GM18508 (cell line): ENCODE measurements around the gene CACNA2D1.

Experiments
- ATAC-seq: cut with Tn5 transposase; IDR thresholded peaks from one replicate; pipeline ENCODE4 v1.9.1; 2021; ENCODE audit warnings: moderate number of reproducible peaks; ENCODE audit not compliant: insufficient read depth, unreplicated experiment

Gene CACNA2D1

DNA sequence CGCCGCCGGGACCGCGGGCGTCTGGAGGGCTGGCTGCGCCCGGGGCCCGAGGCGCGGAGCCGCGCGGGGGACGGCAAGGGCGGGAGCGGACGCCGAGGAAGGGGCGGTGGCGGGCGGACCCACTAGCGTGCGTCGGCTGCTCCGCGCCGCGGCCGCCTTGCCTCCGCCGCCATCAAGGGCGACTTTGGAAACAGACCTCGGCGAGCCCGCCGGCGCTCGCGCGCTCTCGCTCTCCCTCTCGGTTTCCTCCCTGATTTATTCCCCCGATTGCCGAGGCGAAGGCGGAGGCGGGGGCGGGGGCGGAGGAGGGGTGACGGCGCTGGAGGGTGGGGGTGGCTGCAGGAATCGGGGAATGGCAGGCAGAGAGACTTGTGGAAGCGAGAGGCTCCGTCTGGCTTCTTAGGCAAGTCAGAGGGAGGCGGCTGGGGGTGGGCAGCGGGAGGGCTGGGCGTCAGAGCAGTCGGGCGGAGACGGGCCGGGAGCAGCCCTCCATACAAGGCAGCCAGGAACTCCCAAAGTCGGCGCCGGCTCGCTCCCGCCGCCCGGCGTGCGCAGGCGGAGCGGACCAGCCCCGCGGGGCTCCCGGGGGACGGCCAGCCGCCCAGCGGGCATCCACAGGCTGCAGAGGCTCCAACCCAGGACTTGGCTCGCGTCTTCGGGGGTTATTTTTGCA is at the start of gene CACNA2D1:
Gene CACNA2D1, minus strand, starts transcription at position 231 of the 673 bp plus-strand sequence.
- ATAC-seq: no peak

DNA sequence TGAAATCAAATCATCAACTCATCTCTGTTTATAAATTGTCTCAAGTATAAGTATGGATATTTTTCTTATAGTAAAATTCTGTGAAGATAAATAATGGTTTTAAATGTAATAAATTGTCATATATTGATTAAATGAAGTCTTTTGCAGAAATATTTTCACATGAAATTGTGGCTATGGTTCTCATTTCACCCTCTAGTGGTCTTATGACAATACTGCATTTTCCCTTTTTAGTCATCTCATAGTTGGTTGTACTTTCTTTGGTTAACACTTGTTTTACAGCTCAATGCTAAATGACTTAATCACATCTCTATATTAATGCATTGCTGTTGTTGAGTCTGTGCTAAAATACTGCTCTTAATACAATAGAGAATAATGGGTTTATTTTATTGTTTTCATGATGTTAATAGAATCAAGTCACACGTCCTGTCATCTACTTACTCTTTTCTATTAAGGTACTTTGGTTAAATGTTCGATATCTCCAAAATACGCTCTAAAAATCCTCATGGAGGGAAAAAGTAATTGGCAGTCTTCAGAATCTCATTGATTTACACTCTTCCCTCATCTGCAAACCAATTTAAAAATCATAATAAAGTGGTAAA is 38.0 kb upstream of the CACNA2D1 start:
- ATAC-seq: peak; percentile 83

DNA sequence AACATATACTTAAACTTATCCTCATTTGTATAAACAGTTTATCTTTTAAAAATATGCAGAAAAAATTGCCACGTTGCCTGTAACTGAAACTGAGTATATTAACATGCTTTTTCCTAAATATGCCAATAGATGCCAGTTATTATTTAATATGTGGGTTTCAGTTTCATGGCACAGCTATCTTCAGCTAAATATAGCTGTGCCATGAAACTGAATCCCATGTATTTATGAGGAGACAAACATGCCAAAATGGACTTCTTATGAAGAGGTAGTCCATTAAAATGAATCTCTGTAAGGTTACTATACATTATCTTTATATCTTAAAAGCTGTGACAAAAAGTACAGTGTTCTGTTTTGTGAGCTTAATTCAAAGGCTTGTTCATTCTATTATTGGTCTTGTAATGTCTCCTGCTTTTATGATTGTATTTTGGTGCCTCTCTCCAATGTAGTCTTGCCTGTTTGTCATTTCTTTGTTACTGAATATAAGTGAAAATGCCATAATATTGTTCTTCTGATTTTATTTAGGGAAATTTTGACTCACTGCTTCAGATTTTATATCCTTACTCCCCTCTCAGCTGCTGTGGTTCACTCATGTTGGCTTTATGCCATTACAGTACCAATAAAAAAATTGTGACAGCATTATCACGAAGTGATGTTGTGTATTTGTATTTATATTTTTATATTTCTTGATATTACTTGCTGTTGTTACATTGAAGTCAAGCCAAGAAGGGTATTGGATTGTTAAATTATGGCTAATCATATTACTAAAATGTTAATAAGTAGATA is 34.3 kb upstream of the CACNA2D1 start:
- no peak for ATAC-seq

DNA sequence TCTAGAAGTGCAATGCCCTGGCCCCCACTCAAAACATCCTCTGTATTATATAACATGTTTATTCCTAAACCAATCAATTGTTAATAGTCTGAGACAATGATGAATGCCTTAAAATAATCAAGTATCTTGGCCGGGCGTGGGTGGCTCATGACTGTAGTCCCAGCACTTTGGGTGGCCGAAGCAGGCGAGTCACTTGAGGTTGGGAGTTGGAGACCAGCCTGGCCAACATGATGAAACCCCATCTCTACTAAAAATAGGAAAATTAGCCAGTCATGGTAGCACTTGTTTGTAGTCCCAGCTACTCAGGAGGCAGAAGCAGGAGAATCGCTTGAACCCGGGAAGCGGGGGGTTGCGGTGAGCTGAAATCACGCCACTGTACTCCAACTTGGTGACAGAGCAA is 29.4 kb upstream of the CACNA2D1 start:
- no peak for ATAC-seq

DNA sequence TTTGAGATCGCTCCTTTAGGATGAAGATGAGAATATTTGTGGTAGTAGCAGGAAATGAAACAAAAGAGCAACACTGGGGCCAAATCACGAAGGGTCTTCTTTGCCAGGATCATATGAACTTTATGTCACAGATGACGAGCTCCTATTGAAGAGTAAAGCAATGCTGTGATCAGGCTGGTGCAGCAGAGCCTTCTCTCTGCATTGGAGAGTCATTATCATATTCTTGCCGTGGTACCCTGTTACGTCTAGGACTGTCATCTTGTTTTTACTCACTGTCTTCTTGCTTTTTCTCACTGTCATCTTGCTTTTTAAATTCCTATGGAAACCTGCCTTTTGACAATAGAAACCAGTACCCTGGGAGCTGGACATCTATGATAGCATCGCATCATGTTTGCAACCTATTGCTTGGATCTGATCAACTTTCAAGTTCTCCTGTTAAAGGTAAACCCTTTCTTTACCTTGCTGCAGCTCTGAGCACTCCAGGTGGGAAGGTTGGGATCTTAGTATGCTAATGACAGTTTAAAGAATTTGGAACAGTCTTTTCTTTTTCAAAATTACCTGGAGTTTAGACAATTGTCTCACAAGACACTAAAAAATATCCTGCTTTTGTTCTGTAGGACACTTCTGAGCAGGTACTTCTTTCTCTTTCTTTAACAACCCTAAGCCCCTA is 27.9 kb upstream of the CACNA2D1 start:
- ATAC-seq: no peak

DNA sequence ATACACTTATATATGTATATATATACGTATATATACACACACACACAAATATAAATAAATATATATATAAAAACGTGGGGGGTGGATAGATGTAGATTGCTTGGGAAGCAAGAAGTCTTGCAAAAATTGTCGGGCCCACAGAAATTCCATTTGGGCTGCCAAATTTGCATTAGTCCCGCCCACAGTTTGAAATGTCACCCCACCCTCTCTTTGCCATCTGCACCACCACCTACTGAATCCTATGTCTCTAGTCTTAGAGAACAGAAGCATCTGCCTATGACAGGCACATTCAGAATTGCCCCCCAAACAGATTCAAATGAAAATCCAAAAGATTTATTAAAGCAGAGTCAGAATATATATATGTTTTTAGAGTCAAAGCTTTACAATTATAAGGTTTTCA is 25.6 kb upstream of the CACNA2D1 start:
- no peak for ATAC-seq

DNA sequence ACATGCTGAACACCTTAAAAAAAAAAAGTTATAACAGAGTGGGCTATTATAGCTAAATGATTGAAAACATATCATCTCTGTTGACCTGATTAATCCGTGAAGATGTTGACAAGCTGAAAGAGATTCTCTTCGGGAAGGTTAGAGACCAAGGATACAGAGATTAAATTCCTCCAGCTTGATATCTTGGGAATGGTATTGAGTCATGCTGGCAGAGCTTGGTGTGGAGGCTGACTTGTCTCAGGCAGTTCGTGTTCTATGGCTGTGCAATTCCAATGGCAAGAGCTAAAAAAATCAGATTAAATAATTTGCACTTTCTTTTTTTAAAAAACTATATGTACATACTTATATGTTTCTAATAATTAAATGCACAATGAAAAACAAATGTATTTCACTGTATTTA is 24.9 kb upstream of the CACNA2D1 start:
- no peak for ATAC-seq

DNA sequence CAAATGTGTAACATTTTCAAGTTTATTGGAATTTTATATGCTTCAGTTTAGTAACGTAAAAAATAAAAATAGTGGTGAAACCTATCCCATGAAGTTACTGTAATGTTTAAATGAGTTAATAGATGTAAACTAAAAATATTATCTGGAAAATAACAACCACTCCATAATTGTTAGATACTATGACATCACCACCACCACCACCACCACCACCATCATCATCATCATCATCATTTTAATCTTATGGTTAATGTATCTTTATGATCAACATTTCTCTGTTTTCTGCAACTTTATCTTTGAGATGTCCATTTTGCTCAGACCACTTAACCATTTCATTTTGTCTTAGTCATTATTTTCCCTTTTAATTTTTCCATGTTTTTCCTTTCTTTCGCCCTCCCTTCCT is 23.4 kb upstream of the CACNA2D1 start:
- no peak for ATAC-seq

DNA sequence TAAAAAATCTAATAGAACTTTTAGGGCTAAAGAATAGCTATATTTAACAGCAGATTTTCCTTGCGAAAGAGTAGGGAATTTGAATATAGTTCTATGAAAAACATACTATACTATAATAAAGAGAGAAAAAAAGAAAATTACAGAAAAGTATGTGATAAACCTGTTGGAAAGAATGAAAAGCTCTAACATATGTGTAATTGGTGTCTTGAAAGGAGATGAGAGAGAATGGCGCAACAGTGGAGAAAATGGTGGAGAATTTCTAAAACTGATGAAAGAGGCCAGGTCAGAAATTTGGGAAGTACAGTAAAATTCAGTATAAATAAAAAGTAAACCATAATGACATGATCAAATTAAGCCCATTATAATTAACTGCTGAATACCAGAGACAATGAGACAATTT is 20.8 kb upstream of the CACNA2D1 start:
- ATAC-seq: no peak

DNA sequence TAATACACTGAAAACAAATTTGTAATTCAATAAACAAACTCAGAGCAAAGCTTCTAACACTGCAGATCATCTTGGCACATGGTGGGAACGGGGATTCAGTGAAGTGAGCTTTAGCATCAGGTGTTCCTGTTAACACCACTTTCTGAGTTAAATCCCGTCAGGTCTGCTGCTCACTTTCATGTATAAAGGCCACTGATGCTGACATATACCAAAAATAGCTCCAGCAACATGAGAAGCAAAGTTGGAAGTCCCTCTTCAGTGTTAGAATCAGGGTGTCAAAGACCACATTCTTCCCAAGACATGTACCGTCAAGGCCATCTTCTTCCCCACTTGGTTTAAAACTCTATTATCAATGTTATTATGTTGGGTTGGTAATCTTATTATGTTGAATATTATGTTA is 11.7 kb upstream of the CACNA2D1 start:
- ATAC-seq: no peak

DNA sequence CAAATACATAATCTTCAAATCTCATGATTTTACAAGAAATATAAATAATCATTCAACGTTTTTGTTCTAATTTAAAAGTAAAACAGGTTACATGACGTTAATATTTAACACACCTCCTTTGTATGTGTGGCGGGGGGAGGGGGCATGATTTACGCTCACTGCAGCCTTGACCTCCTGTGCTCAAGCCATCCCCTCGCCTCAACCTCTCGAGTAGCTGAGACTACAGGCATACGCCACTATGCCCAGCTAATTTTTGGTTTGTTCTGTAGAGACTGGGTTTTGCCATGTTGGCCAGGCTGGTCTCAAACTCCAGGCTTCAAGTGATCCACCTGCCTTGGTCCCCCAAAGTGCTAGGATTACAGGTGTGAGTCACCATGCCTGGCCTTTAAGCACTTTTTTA is 7.2 kb upstream of the CACNA2D1 start:
- no peak for ATAC-seq

DNA sequence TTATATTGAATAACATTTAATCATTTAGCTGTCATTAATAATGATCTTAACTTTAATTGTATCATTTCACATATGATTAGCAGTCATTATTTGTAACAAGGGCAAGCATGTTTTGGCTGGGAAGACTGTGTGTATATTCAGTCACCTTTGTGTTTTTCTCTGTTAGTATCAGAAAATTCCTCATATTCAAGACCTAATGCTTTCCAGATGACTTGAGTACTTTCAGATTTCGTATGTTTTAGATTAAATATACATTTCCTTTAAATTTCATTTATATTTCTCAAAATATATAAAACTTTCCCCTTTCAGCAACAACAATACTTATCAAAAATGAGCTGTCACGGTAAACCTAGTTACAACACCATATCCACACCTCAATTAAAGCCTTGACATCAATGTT is 6.3 kb upstream of the CACNA2D1 start:
- no peak for ATAC-seq

DNA sequence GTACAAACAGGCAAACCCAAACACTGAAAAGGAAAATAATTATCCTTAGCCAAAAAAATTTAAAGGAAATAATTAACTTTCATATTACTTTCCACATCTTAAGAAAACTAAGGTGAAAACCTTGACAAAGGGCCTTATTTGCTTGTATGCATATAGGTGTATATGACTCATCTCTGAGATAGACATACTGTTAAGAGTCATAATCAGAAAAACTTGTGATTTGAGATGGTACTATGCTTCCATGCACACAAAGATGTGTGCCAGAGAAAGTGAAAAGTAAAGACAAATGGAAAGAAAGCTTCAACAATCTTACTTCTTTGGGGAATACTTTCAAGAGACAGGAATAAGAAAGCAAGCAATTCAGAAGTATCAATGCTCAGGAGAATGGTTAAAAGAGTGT is 3.3 kb upstream of the CACNA2D1 start:
- ATAC-seq: no peak

DNA sequence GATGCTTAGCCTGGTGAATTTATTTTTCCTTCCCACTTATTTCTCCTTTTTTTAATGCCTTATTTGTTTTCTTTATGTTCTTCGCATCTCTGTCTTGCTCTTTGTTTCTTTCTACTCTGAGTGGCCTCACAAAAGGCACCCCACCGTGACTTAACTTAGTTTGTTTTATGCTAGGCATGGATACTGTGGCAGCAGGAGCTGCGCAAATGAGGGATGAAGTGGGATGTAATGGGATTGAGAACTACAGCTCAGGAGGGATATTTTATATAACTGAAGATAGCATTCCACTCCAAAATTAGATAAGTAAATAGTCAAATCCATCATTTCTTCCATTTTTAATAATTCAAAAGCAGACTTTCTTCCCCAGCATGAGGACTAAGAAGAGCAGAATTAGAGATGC is 1.7 kb upstream of the CACNA2D1 start:
- no peak for ATAC-seq

DNA sequence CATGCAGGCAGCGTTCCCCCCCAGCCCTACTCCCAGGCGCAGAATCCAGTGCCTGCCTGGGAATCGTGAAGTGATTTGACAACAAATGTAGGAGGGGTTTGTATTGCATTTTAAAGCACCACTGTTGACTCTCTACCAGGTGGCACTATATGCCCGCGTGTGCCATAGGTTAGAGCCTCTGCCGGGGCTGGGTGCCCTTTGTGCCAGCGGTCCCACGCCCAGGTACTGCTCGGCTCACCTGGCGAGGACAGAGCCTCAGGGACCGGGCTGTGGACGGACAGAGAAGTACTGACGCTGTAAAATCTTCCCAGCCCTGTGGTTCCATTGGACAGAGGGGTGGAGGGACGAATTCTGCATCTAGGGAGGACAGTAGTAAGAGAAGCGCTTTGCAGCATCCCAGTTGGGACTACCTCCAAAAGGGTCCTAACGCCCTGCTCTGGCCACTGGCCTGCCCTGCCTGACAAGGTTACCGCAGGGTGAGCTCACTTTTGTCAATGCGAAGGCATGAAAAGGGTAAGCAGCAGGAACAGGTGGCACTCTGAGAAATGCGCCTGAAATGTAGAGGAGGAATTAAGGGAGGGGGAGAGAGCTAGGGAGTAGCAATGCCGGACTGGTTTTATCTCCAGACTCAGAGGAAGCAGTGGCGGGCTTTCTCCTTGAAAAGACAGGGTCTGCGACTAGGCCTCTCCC is 788 bp upstream of the CACNA2D1 start:
- no peak for ATAC-seq

DNA sequence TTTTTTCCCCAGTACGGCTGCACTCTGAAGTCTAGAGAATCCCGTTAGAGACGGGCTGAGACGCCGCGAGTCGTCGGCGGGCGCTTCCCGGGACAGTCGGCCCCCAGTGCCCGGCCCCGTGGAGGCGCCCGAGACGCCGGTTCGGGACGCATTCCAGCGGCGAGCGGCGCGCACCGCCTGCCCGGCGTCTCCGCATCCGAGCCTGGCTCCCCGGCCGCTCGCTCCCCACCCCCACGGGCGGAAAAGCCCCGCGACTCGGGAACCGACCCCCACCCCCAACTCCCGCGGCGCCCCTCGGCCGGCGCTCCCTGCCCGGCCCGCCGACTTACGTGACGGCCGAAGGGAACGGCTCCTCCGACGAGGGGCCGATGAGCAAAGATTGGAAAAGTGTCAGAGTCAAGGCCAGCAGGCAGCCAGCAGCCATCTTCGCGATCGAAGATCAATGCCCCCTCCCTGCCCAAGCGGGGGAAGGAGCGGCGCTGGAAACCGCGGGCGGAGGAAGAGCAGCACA is 486 bp downstream of the CACNA2D1 start:
- ATAC-seq: no peak

DNA sequence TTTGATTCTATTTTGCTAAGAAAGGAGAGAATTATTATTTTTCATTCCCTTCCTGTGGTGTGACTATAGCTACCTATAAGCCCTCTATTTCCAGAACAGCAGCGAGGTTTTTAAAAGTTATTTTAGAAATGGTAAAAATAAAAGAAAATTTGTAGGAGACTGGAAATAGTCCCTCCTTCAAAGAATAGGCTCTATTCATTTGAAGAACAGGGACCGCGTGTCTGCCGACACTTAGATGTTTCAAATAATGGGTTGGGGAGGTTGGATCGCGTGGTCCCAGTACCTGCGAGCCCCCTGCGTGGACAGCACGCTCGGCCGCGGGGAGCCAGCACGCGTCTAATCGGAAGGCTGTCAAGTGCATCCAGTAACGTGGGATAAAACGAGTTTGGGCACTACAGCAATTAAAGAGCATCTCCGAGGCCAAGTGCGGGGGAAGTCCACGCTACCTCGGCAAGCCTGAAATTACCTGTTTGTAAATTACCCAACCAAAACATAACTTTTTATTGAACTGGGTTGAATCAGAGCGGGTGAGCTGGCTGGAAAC is 1.0 kb downstream of the CACNA2D1 start:
- ATAC-seq: no peak

DNA sequence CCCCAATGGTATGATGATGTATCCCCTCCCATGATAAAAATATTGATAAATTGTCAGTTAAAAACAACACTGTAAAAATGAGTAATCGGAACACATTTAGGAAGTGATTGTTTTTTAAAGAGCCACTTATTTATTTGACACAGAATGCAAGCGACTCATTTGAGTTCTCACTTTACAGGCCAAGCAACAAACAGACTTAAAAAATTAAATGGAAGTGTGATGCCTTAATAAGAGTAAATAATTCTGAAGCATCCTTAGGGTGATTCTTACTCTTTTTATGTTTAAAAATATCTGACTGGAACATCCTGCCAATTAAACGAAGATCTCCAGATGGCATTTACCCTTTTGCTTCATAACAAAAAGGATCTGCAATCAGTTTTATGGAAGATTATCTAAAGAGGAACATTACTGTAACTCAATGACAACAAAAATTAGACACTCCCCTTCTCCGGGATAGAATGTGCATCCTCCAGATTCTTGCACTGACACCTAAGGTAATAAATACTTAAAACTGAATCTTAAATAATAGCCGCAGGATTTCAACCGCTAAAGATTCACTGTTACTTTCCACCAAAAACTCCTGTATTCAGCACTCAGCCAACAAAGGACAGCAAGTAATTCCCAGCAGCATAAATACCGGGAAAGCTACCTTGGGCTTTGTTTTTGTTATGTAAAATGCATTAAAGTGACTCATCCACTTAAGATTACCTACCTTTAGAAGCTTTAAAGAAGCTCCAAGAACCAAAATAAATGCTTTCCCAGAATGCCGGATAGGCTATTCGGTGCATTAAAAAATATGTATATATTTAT is 1.7 kb downstream of the CACNA2D1 start:
- no peak for ATAC-seq

DNA sequence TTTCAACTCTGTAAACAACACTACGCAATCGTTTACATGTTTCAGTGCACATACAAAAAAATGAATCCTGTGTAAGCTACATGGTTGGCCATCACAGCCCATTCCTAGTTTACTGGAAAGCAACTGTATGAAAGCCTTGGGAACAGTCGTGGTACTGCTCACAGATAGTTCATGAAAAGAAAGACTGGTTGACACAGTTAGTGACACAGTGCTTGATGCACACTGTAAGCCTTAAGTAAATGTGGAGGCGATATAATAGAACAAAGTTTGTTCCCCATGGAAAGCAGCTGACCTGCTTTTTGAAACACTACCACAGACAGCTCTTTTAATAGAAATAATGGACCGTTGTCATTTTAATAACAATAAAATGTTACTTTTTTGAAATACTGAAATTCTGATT is 5.1 kb downstream of the CACNA2D1 start:
- ATAC-seq: no peak
